K562 (cell line): ENCODE measurements around the gene SLC31A2. TPM values are rescaled to one million over a fixed set of nuclear protein-coding genes. Genes with fewer than 3 reads are reported as not detected.

Experiments
- ATAC-seq: fragments of 200-7000 bp; cut with Tn5 transposase; 3 replicates; pipeline ENCODE4 v1.9.1; 2020; ENCODE audit warnings: moderate library complexity
- BruUV-seq: library from RNA; stranded (reverse); fragments of 400-500 nt; replicated peaks from 2 replicates; lab custom pipeline; 2021; lab: Mats Ljungman, UMichigan
- CTCF ChIA-PET: fragments of 300-600 bp; formaldehyde crosslinking; extraction: SDS; loops from one replicate; lab custom pipeline; 2021; ENCODE audit warnings: low intra/inter-chr PET ratio; lab: Yijun Ruan, JAX
- POLR2A ChIA-PET: fragments of 300-600, 350-650 bp; sonication (Branson Sonifier 250); formaldehyde crosslinking; extraction: SDS; loops from one replicate; lab custom pipeline; 2021; ENCODE audit warnings: antibody characterized with exemption, inconsistent platforms; lab: Yijun Ruan, JAX
- DNase-seq, 4 experiments: peaks; one replicate each; pipeline versions ENCODE4 v3.0.0 to v3.0.0-alpha.2; 2011 to 2018; ENCODE audit warnings: low spot score in 3 of 4, mixed read lengths in 3 of 4; ENCODE audit errors: extremely low read depth in 1 of 4
- FAIRE-seq: peaks from 2 replicates; lab custom pipeline; 2011; peaks lifted over from hg19 to GRCh38; lab: Jason Lieb, UNC
- H2AFZ ChIP-seq: 2 replicates; pipeline ENCODE4 v1.6.0; 2011; ENCODE audit warnings: low read depth, low read length, control low read depth, inconsistent platforms
- H3K27ac ChIP-seq: fragments of 200-600 bp; 3 replicates; pipeline ENCODE4 v1.8.0; 2011; ENCODE audit warnings: low read depth, mild to moderate bottlenecking, control low read depth, inconsistent platforms, low read length, moderate library complexity, mixed read lengths; ENCODE audit errors: extremely low read depth
- H3K27me3 ChIP-seq, 2 experiments: fragments of 300-600 bp in 1 of 2; 2 replicates in 1 of 2; 3 replicates in 1 of 2; pipeline versions ENCODE4 v1.6.0 to v1.8.0; 2011; ENCODE audit warnings: inconsistent platforms in 2 of 2, low read length in 2 of 2, mild to moderate bottlenecking in 1 of 2, mixed read lengths in 1 of 2, moderate library complexity in 1 of 2; ENCODE audit not compliant: control insufficient read depth in 2 of 2, insufficient read depth in 2 of 2
- H3K36me3 ChIP-seq: fragments of 300-600 bp; 3 replicates; pipeline ENCODE4 v1.8.0; 2011; ENCODE audit warnings: mild to moderate bottlenecking, low read length, inconsistent platforms; ENCODE audit not compliant: control insufficient read depth, insufficient read depth
- H3K4me1 ChIP-seq, 2 experiments: fragments of 200-600 bp in 1 of 2; replicated peaks in 1 of 2; 2 replicates in 1 of 2; 3 replicates in 1 of 2; pipeline versions ENCODE4 v1.5.1 to v1.8.0; 2011; ENCODE audit warnings: inconsistent platforms in 2 of 2, low read length in 2 of 2, mild to moderate bottlenecking in 1 of 2, mixed read lengths in 1 of 2, moderate library complexity in 1 of 2; ENCODE audit not compliant: control insufficient read depth in 2 of 2, insufficient read depth in 2 of 2
- H3K4me2 ChIP-seq: 2 replicates; pipeline ENCODE4 v1.6.1; 2011; ENCODE audit warnings: low read length, control low read depth, inconsistent platforms, mixed read lengths; ENCODE audit not compliant: insufficient read depth
- H3K4me3 ChIP-seq: fragments of 200-600 bp; sonication (generic), shearing (Covaris generic); 2 replicates; pipeline ENCODE4 v1.5.1; 2016; ENCODE audit warnings: control low read depth, inconsistent platforms
- H3K79me2 ChIP-seq: fragments of 200-600 bp; 3 replicates; pipeline ENCODE4 v1.8.0; 2011; ENCODE audit warnings: low read length, inconsistent platforms; ENCODE audit not compliant: control insufficient read depth, insufficient read depth
- H3K9ac ChIP-seq, 2 experiments: 2 replicates each; pipeline versions ENCODE4 v1.6.0 to v1.6.1; 2011; ENCODE audit warnings: low read depth in 2 of 2, low read length in 2 of 2, control low read depth in 1 of 2, inconsistent platforms in 1 of 2, mild to moderate bottlenecking in 1 of 2, mixed read lengths in 1 of 2; ENCODE audit not compliant: insufficient read depth in 1 of 2
- H3K9me1 ChIP-seq: one replicate; pipeline ENCODE4 v1.6.0; 2011; ENCODE audit warnings: inconsistent platforms, mild to moderate bottlenecking, low read length, moderate library complexity; ENCODE audit not compliant: control insufficient read depth, insufficient read depth
- H3K9me3 ChIP-seq: replicated peaks from 2 replicates; pipeline ENCODE4 v1.5.1; 2011; ENCODE audit warnings: low read depth, low read length, inconsistent platforms; ENCODE audit not compliant: control insufficient read depth, insufficient read depth
- H4K20me1 ChIP-seq: replicated peaks from 2 replicates; pipeline ENCODE4 v1.6.1; 2011; ENCODE audit warnings: low read length, inconsistent platforms, mixed read lengths; ENCODE audit not compliant: control insufficient read depth, insufficient read depth
- AFF4 ChIP-seq: sonication (generic); formaldehyde crosslinking; IDR thresholded peaks from 2 replicates; pipeline ENCODE4 v1.8.0; 2023; ENCODE audit warnings: mild to moderate bottlenecking, missing genetic modification reagents
- CBX2 ChIP-seq: fragments of 200-600 bp; sonication (generic); IDR thresholded peaks from one replicate; pipeline ENCODE4 v1.6.1; 2012; ENCODE audit warnings: mild to moderate bottlenecking, low read length, inconsistent platforms; ENCODE audit not compliant: insufficient read depth, poor library complexity, severe bottlenecking
- GATA2 ChIP-seq: sonication (generic); formaldehyde crosslinking; IDR thresholded peaks from 2 replicates; pipeline ENCODE4 v1.4.0; 2020; ENCODE audit warnings: mild to moderate bottlenecking, missing genetic modification reagents
- HDAC2 ChIP-seq: fragments of 450-650 bp; IDR thresholded peaks from 2 replicates; pipeline ENCODE4 v1.6.1; 2016; ENCODE audit warnings: mild to moderate bottlenecking
- HSF4 ChIP-seq: fragments of 250-450 bp; sonication (Bioruptor Pico); IDR thresholded peaks from 2 replicates; pipeline ENCODE4 v2.1.2; 2022; ENCODE audit warnings: mild to moderate bottlenecking, moderate library complexity, borderline replicate concordance
- MEF2A ChIP-seq: IDR thresholded peaks from 2 replicates; pipeline ENCODE4 v1.6.1; 2011; ENCODE audit warnings: low read depth, mild to moderate bottlenecking, low read length, moderate library complexity; ENCODE audit not compliant: control insufficient read depth
- NFRKB ChIP-seq: fragments of 450-650 bp; IDR thresholded peaks from 2 replicates; pipeline ENCODE4 v1.6.1; 2016; ENCODE audit warnings: low read depth
- ZNF398 ChIP-seq: fragments of 250-450 bp; sonication (Bioruptor Pico); IDR thresholded peaks from 2 replicates; pipeline ENCODE4 v1.8.0; 2021; ENCODE audit warnings: moderate library complexity, mild to moderate bottlenecking, inconsistent platforms
- WGBS: fragments of 100-300 bp; shearing (Covaris generic); methylation state at CpG from one replicate; pipeline ENCODE4 v1.1.6; 2016; ENCODE audit warnings: low coverage, mixed read lengths; ENCODE audit not compliant: insufficient coverage; ENCODE audit errors: missing lambda C conversion rate; 5-methylcytosine and 5-hydroxymethylcytosine counted together
- in situ Hi-C: fragments of 300-500 bp; cut with MboI; formaldehyde crosslinking; loops from 4 replicates; pipeline ENCODE4 v1.15.0; 2018; ENCODE audit warnings: inconsistent platforms, mixed read lengths
- intact Hi-C: fragments of 100-400 bp; cut with micrococcal nuclease; formaldehyde crosslinking; loops from 2 replicates; pipeline ENCODE4 v1.14.2; 2022
- polyA plus RNA-seq, 8 experiments: library from polyadenylated mRNA; depleted of rRNA in 4 of 8; stranded (reverse) in 5 of 8; unstranded in 3 of 8; fragments of >200 nt; fragmentation: Nextera tagmentation in 2 of 8; fragmentation: Illumina TruSeq in 1 of 8; extraction: Ambion mirVana in 2 of 8; extraction: Trizol in 1 of 8; gene quantifications; 2 replicates each; pipeline versions ENCODE4 v1.2.1 to v1.2.3, GENCODE V29; 2011 to 2014; ENCODE audit warnings: inconsistent platforms in 1 of 8, missing spikeins in 1 of 8
- total RNA-seq, 7 experiments: library from RNA; depleted of rRNA in 6 of 7; stranded (reverse); fragments of >200 nt in 6 of 7; fragmentation: Illumina TruSeq in 2 of 7; extraction: Trizol in 2 of 7; gene quantifications; 2 replicates each; pipeline versions ENCODE4 v1.2.1 to v1.2.3, GENCODE V29; 2011 to 2021; ENCODE audit warnings: low replicate concordance in 1 of 7
- TF ChIP-seq, protein P1 (sequence below): IDR thresholded peaks from 2 replicates; pipeline ENCODE4 v1.6.1; 2014; ENCODE audit warnings: antibody characterized with exemption
- TF ChIP-seq, protein P2 (sequence below): sonication (generic); formaldehyde crosslinking; IDR thresholded peaks from 2 replicates; pipeline ENCODE4 v1.8.1; 2023; ENCODE audit warnings: mild to moderate bottlenecking, missing genetic modification reagents

The SLC31A2 gene
- total and polyA plus RNA-seq, 9 of the 15 experiments (the other 6 are each of a cell fraction or from before 2014, with no cell fraction given) = 1.5 to 4.3 (median 2.3) TPM

DNA sequence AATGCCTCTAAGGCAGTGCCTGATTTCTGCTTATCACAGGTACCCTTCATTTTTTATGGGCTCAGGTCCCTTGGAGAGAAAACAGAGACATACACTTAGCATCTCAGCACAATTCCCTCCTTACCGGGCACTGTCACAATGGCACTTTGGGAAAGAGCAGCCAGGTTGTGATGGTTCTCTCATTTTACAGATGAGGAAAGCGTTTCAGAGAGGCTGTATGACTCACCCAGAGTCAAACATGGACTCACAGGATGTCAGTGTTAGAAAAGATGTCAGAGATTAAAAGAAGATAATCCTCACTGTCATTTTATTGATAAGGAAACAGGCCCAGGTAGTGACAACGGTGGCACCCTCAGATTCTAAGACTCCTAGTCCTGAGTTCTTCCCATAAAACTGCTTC, 12.0 kb upstream of the SLC31A2 start (continued):
- TF ChIP-seq HSF4 (CRISPR knock-in tag) = no peak

- 2% methylated on average over 4 of the region's 4 CpGs for WGBS
- Histone ChIP-seq H3K27ac (no peak overlapping the region), H2AFZ (no peak overlapping the region), H3K9me3 (no peaks in the 10 kb centered on the region; the same call in 1 of the 2 replicates), H4K20me1 (no peaks in the 10 kb centered on the region), H3K4me3 (no peak overlapping the region), H3K4me2 (no peak overlapping the region), H3K4me1 (no peaks in the 10 kb centered on the region), H3K9ac (no peak overlapping the region), H3K9me1 (no peaks in the 10 kb centered on the region), H3K27me3 (peaks cover 2 to 16% of the 10 kb centered on the region in 2 experiments; a peak in 2 of 5 replicates), H3K79me2 (no peaks in the 10 kb centered on the region), H3K36me3 (no peaks in the 10 kb centered on the region)
- FAIRE-seq (no peak), DNase-seq (no peak), ATAC-seq (no peak)
- BruUV-seq = no TSS peak
- intact Hi-C loops (no loop called here), in situ Hi-C loops (no loop called here)
- CTCF ChIA-PET = no interaction called here
- POLR2A ChIA-PET = interaction anchor here (0.6 to 1.0 kb wide), 3 partner anchors 14 to 237 kb away, joined by 3 to 4 read pairs (median 3); no protein-coding TSS in a partner anchor
- TF ChIP-seq HDAC2 (no peak), GATA2 (CRISPR knock-in tag) (no peak), NFRKB (no peak), ZNF398 (CRISPR knock-in tag) (no peak), MEF2A (no peak), CBX2 (no peak), AFF4 (CRISPR knock-in tag) (no peak)
- TF ChIP-seq, protein P1, sequence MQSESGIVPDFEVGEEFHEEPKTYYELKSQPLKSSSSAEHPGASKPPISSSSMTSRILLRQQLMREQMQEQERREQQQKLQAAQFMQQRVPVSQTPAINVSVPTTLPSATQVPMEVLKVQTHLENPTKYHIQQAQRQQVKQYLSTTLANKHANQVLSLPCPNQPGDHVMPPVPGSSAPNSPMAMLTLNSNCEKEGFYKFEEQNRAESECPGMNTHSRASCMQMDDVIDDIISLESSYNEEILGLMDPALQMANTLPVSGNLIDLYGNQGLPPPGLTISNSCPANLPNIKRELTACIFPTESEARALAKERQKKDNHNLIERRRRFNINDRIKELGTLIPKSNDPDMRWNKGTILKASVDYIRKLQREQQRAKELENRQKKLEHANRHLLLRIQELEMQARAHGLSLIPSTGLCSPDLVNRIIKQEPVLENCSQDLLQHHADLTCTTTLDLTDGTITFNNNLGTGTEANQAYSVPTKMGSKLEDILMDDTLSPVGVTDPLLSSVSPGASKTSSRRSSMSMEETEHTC = no peak
- TF ChIP-seq, protein P2, sequence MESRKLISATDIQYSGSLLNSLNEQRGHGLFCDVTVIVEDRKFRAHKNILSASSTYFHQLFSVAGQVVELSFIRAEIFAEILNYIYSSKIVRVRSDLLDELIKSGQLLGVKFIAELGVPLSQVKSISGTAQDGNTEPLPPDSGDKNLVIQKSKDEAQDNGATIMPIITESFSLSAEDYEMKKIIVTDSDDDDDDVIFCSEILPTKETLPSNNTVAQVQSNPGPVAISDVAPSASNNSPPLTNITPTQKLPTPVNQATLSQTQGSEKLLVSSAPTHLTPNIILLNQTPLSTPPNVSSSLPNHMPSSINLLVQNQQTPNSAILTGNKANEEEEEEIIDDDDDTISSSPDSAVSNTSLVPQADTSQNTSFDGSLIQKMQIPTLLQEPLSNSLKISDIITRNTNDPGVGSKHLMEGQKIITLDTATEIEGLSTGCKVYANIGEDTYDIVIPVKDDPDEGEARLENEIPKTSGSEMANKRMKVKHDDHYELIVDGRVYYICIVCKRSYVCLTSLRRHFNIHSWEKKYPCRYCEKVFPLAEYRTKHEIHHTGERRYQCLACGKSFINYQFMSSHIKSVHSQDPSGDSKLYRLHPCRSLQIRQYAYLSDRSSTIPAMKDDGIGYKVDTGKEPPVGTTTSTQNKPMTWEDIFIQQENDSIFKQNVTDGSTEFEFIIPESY (CRISPR knock-in tag) = no peak
Observed at GRCh38 chr9:113139225-113139829, 11.5 kb upstream of the SLC31A2 start.
